ENCODE results near the gene HTR2B. TPM values are rescaled to one million over a fixed set of nuclear protein-coding genes. Genes with fewer than 3 reads are reported as not detected.
"Not testable (repeated sequence)": the region's sequence is repeated elsewhere in the genome, so short reads cannot be mapped to it uniquely, and the experiment has no call there.

Gene HTR2B
- total RNA-seq, 3 donors from 2014 or later: 0.17 to 4.1 (median 0.22) TPM

DNA sequence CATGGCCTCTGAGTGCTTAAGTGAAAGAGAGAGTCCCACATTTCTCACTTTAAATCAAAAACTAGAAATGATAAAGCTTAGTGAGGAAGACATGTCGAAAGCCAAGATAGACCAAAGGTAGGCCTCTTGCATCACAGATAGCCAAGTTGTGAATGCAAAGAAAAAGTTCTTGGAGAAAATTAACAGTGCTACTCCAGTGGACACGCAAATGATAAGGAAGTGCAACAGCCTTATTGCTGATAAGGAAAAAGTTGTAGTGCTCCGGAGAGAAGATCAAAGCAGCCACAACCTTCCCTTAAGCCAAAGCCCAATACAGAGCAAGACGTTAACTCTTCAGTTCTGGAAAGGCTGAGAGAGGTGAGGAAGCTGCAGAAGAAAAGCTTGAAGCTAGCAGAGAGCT lies 36.1 kb downstream of the HTR2B start:
- peak; percentile 77 for ATAC-seq
- TF ChIP-seq, protein P1, sequence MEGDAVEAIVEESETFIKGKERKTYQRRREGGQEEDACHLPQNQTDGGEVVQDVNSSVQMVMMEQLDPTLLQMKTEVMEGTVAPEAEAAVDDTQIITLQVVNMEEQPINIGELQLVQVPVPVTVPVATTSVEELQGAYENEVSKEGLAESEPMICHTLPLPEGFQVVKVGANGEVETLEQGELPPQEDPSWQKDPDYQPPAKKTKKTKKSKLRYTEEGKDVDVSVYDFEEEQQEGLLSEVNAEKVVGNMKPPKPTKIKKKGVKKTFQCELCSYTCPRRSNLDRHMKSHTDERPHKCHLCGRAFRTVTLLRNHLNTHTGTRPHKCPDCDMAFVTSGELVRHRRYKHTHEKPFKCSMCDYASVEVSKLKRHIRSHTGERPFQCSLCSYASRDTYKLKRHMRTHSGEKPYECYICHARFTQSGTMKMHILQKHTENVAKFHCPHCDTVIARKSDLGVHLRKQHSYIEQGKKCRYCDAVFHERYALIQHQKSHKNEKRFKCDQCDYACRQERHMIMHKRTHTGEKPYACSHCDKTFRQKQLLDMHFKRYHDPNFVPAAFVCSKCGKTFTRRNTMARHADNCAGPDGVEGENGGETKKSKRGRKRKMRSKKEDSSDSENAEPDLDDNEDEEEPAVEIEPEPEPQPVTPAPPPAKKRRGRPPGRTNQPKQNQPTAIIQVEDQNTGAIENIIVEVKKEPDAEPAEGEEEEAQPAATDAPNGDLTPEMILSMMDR (IDR thresholded peaks at IDR 0.05): no peak
- DNase-seq: no peak
- Histone ChIP-seq H3K4me3 (no peak overlapping the region), H3K4me1 (ENCODE audit: low read depth) (peaks cover 18% of the 10 kb centered on the region), H3K36me3 (ENCODE audit: low read depth) (peaks cover 3% of the 10 kb centered on the region), H3K9me3 (no peaks in the 10 kb centered on the region)
- intact Hi-C loops (cut with DNase I, micrococcal nuclease): no loop called here

DNA sequence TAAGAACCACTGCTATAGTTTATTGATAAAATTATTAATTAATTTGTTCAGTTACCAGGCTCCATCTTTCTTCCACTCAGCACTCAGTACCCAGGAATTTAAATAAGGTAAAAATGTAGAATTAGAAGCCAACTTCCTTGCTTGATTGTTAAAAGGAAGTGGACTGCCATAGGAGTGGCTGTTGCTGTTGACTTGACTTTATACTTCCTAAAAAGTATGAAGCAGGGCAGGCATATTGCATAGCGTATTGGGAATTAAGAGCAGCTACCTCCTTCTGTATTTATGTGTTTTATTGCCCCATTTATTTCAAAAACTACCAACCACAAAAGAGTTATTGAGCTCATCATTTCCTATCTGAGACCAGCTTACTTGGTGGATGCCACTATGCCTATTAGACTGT lies 40.3 kb downstream of the HTR2B start:
- Histone ChIP-seq H3K4me3 (no peak overlapping the region), H3K9me3 (no peaks in the 10 kb centered on the region), H3K36me3 (ENCODE audit: low read depth) (peaks cover 15% of the 10 kb centered on the region), H3K4me1 (ENCODE audit: low read depth) (peaks cover 8% of the 10 kb centered on the region)
- ATAC-seq (no peak), DNase-seq (no peak)
- intact Hi-C loops (cut with DNase I, micrococcal nuclease): no loop called here
- TF ChIP-seq, protein P1 (IDR thresholded peaks at IDR 0.05): no peak

DNA sequence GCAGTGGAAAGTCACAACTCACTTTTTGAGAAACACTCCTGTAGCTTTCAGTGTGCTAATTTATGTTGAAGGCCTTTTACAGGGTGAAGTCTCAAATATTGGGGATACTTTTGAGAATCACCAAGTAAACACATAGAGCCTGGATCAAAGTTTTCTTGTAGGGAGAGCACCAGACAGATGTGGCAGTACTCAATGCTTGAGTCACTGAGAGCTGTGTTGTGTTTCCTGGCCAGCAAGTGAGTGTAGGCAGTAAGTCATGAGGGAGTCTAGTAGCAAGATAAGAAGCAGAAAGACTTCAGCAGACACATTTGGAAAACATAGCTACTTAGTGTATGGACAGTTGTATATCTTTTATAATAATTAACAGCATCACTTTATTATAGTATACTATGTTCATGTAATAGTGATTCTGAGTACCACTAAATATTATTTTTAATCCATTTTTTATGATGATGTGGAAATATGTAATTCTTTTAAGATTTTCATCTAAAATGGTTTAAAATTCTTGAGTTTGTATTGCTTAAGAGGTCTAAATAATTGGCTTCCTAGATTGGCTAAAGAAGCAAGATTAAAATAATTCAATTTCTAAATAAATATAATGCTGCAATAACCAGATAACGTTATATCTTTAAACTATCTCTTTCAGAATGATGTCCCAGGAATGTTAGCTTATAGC lies 55.3 kb downstream of the HTR2B start:
- peak; percentile 50 for ATAC-seq
- Histone ChIP-seq H3K4me1 (ENCODE audit: low read depth) (no peaks in the 10 kb centered on the region), H3K36me3 (ENCODE audit: low read depth) (no peaks in the 10 kb centered on the region), H3K4me3 (no peak overlapping the region), H3K9me3 (no peaks in the 10 kb centered on the region)
- intact Hi-C loops (cut with DNase I, micrococcal nuclease): no loop called here
- no peak for DNase-seq
- TF ChIP-seq, protein P1 (IDR thresholded peaks at IDR 0.05): no peak

DNA sequence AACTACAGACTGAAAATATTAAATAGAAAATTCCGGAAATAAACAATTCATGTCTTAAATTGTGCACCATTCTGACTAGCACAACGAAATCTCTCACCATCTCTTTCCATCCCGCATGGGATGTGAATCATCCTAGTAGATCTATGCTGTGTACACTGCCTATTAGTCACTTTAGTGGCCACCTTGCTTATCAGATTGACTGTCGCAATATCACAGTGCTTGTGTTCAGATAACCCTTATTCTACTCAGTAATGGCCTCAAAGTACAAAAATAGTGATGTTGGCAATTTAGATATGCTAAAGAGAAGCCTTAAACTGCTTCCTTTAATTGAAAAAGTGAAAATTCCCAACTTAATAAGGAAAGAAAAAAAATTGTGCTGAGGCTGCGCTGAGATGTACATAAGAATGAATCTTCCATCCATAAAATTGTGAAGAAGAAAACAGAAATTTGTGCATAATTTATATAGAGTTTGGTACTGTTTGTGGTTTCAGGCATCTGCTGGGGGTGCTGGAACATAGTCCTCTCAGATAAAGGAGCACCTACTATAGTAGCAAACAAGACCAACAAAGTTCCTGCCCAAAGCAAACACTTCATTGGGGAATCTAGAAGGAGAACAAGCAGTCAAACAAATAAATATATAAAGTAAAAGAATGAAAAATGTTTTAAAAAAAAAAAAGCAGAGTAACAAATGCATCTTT lies 56.2 kb downstream of the HTR2B start:
- peak; percentile 90 for ATAC-seq
- no peaks in the 10 kb centered on the region for H3K36me3 ChIP-seq (ENCODE audit: low read depth)
- intact Hi-C loops (cut with DNase I, micrococcal nuclease): no loop called here
- no peaks in the 10 kb centered on the region for H3K4me1 ChIP-seq (ENCODE audit: low read depth)
- DNase-seq: no peak
- H3K9me3 ChIP-seq: no peaks in the 10 kb centered on the region
- H3K4me3 ChIP-seq: no peak overlapping the region
- TF ChIP-seq, protein P1 (IDR thresholded peaks at IDR 0.05): no peak

DNA sequence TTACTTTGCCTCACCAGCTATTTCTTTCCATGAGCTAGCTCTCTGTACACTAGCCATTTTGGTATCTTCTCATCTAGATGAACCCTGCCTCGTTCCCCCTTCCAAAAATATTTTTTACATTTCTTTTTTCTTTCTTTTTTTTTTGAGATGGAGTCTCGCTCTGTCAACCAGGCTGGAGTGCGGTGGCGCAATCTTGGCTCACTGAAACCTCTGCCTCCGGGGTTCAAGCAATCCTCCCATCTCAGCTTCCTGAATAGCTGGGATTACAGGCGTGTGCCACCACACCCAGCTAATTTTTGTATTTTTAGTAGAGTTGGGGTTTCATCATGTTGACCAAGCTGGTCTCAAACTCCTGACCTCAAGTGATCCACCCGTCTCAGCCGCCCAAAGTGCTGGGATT lies 57.3 kb downstream of the HTR2B start:
- H3K9me3 ChIP-seq; H3K4me1 ChIP-seq (ENCODE audit: low read depth); ATAC-seq; intact Hi-C loops (cut with DNase I, micrococcal nuclease); H3K4me3 ChIP-seq; H3K36me3 ChIP-seq (ENCODE audit: low read depth); DNase-seq: not testable (repeated sequence)

DNA sequence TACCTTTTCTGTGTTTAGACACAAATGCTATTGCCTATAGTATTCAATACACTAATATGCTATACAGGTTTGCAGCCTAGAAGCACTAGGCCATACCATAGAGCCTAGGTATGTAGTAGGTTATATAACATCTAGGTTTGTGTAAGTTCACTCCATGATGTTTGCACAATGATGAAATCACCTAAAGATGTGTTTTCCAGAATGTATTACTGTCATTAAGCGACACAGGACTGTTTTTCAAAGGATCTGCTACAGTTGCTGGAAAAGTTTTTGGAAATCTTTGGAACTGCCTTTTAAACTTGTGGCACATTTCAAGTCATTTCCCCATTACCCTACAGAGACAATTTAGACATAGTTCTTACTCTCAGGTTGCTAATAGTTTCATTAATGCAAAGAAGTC lies 58.9 kb downstream of the HTR2B start:
- Histone ChIP-seq H3K36me3 (ENCODE audit: low read depth) (no peaks in the 10 kb centered on the region), H3K4me1 (ENCODE audit: low read depth) (no peaks in the 10 kb centered on the region), H3K4me3 (no peak overlapping the region), H3K9me3 (no peaks in the 10 kb centered on the region)
- intact Hi-C loops (cut with DNase I, micrococcal nuclease): no loop called here
- TF ChIP-seq, protein P1 (IDR thresholded peaks at IDR 0.05): no peak
- no peak for ATAC-seq
- no peak for DNase-seq
